ENCODE measurements around the gene CD300H.

The CD300H gene

DNA sequence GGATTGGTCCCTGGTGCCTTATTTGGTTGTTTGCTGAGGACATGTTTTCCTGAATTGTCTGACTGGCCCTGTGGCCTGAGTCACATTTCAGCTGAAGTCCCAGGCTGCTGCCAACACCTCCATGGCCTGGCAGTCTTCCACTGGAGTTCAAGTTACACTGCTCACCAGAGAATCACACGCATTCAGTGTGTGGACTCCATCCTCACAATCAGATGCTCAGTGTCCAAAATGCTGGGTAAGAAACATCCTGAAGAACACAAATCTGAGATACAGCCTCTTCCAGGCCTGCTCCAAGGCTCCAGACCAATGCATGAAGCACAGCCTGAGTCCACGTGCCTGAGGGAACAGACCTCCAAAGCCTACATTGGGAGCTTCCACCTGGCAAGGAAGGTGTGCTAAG lies 55.3 kb downstream of the CD300H start:
- peaks cover 3% of the 10 kb centered on the region; the same call in 1 of the 2 replicates for H3K27me3 ChIP-seq (ENCODE audit: low read depth)
- peaks cover 3% of the 10 kb centered on the region; the same call in 1 of the 2 replicates for H3K9me3 ChIP-seq
- no peaks in the 10 kb centered on the region for H3K36me3 ChIP-seq (replicated peaks)
- no peak overlapping the region for H3K4me3 ChIP-seq
- H3K4me1 ChIP-seq: no peaks in the 10 kb centered on the region
- in situ Hi-C loops (cut with MboI; ENCODE audit: low sequenced_read_pairs): no loop called here
- no peak for DNase-seq (ENCODE audit: low spot score in 2 of 2)
